MM.1S (cell line): ENCODE data around the gene HBA1.
"Not testable (repeated sequence)": the region's sequence is repeated elsewhere in the genome, so short reads cannot be mapped to it uniquely, and the experiment has no call there.

Experiments
- DNase-seq: peaks from one replicate; pipeline ENCODE4 v3.0.0-alpha.2; 2015
- H2AFZ ChIP-seq: fragments of 300-600 bp; sonication (generic); 2 replicates; pipeline ENCODE4 v1.6.0; 2016; ENCODE audit warnings: antibody characterized with exemption, low read length
- H3F3A ChIP-seq: fragments of 300-600 bp; sonication (generic); 2 replicates; pipeline ENCODE4 v1.6.1; 2016; ENCODE audit warnings: mild to moderate bottlenecking, antibody characterized with exemption, low read length, moderate library complexity, mixed read lengths; ENCODE audit not compliant: insufficient read depth
- H3K27ac ChIP-seq: fragments of 300-600 bp; sonication (generic); 2 replicates; pipeline ENCODE4 v1.5.1; 2016; ENCODE audit warnings: mild to moderate bottlenecking, low read length
- H3K27me3 ChIP-seq: fragments of 300-600 bp; sonication (generic); replicated peaks from 2 replicates; pipeline ENCODE4 v1.6.0; 2016; ENCODE audit warnings: low read length; ENCODE audit not compliant: insufficient read depth
- H3K36me3 ChIP-seq: fragments of 300-600 bp; sonication (generic); replicated peaks from 2 replicates; pipeline ENCODE4 v1.6.1; 2016; ENCODE audit warnings: mild to moderate bottlenecking, low read length, mixed read lengths; ENCODE audit not compliant: insufficient read depth
- H3K4me1 ChIP-seq: fragments of 300-600 bp; sonication (generic); 2 replicates; pipeline ENCODE4 v1.6.1; 2016; ENCODE audit warnings: low read length, mixed read lengths
- H3K4me2 ChIP-seq: fragments of 300-600 bp; sonication (generic); 2 replicates; pipeline ENCODE4 v1.6.0; 2016; ENCODE audit warnings: low read depth, low read length
- H3K4me3 ChIP-seq: fragments of 300-600 bp; sonication (generic); 2 replicates; pipeline ENCODE4 v1.5.1; 2016; ENCODE audit warnings: low read length, mixed read lengths
- H3K79me2 ChIP-seq: fragments of 300-600 bp; sonication (generic); 2 replicates; pipeline ENCODE4 v1.6.1; 2016; ENCODE audit warnings: mixed run types, low read length, mixed read lengths
- H3K9ac ChIP-seq: fragments of 300-600 bp; sonication (generic); 2 replicates; pipeline ENCODE4 v1.6.1; 2016; ENCODE audit warnings: low read length, mixed read lengths
- H3K9me2 ChIP-seq: fragments of 300-600 bp; sonication (generic); replicated peaks from 2 replicates; pipeline ENCODE4 v1.6.1; 2016; ENCODE audit warnings: mild to moderate bottlenecking, low read length, mixed read lengths; ENCODE audit not compliant: insufficient read depth
- H3K9me3 ChIP-seq: fragments of 300-600 bp; sonication (generic); replicated peaks from 2 replicates; pipeline ENCODE4 v1.6.1; 2016; ENCODE audit warnings: mild to moderate bottlenecking, low read length, mixed read lengths; ENCODE audit not compliant: insufficient read depth
- H4K20me1 ChIP-seq: fragments of 300-600 bp; sonication (generic); 2 replicates; pipeline ENCODE4 v1.6.1; 2016; ENCODE audit warnings: mild to moderate bottlenecking, low read length, moderate library complexity, mixed read lengths; ENCODE audit not compliant: insufficient read depth
- CTCF ChIP-seq: fragments of 300-600 bp; sonication (generic); IDR thresholded peaks from 2 replicates; pipeline ENCODE4 v1.5.1; 2016; ENCODE audit warnings: antibody characterized with exemption, low read length, mixed read lengths
- EZH2 ChIP-seq: fragments of 300-600 bp; sonication (generic); optimal IDR thresholded peaks from 2 replicates; pipeline ENCODE3; 2017; ENCODE audit warnings: low read depth, mild to moderate bottlenecking, antibody characterized with exemption, low read length, mixed read lengths
- EZH2phosphoT487 ChIP-seq: fragments of 300-600 bp; sonication (generic); IDR thresholded peaks from 2 replicates; pipeline ENCODE4 v1.6.1; 2018; ENCODE audit warnings: antibody characterized with exemption, low read length

The HBA1 gene

GRCh38 chr16:170788-171187 lies 5.7 kb upstream of the HBA1 start:
- H3K27me3 ChIP-seq, result peaks cover 36% of the 10 kb centered on the region
- H3K4me1 ChIP-seq, result no peaks in the 10 kb centered on the region
- H3K9ac ChIP-seq, result no peak overlapping the region
- H2AFZ ChIP-seq, result no peak overlapping the region
- H3K27ac ChIP-seq, result no peak overlapping the region
- H3K9me2 ChIP-seq, result no peaks in the 10 kb centered on the region
- no peaks in the 10 kb centered on the region for H3K79me2 ChIP-seq
- H3K36me3 ChIP-seq, result no peaks in the 10 kb centered on the region
- H3K4me2 ChIP-seq, result no peak overlapping the region
- no peaks in the 10 kb centered on the region for H4K20me1 ChIP-seq
- no peaks in the 10 kb centered on the region for H3K9me3 ChIP-seq
- H3F3A ChIP-seq, result no peaks in the 10 kb centered on the region
- no peak for TF ChIP-seq EZH2phosphoT487
- no peak for TF ChIP-seq EZH2
- no peak for TF ChIP-seq CTCF
- DNase-seq, result no peak
- no peak overlapping the region for H3K4me3 ChIP-seq

- H3K9me2 ChIP-seq, H3K36me3 ChIP-seq, H2AFZ ChIP-seq, H3K4me1 ChIP-seq, H3K27ac ChIP-seq, H3K4me3 ChIP-seq, DNase-seq, H3F3A ChIP-seq, H3K9me3 ChIP-seq, H3K4me2 ChIP-seq, H3K79me2 ChIP-seq, H3K9ac ChIP-seq, H4K20me1 ChIP-seq: not testable (repeated sequence)
- H3K27me3 ChIP-seq, result peaks cover 22% of the 10 kb centered on the region
Measured at GRCh38 chr16:172374-172941, 4.0 kb upstream of the HBA1 start, which contains the start of gene HBA2. HBA2 (plus strand) TSS chr16:172876; CDS start chr16:172913, 37 bp downstream.

GRCh38 chr16:173211-173854 lies 3.1 kb upstream of the HBA1 start:
- not testable (repeated sequence) for H3K79me2 ChIP-seq, H2AFZ ChIP-seq, H4K20me1 ChIP-seq, H3K36me3 ChIP-seq, H3K4me2 ChIP-seq, H3F3A ChIP-seq, DNase-seq, H3K4me1 ChIP-seq, H3K4me3 ChIP-seq, H3K9me2 ChIP-seq, H3K9me3 ChIP-seq, H3K9ac ChIP-seq, H3K27ac ChIP-seq
- H3K27me3 ChIP-seq, result peaks cover 24% of the 10 kb centered on the region

- H3K4me3 ChIP-seq, H4K20me1 ChIP-seq, H3F3A ChIP-seq, H3K9me2 ChIP-seq, H3K9me3 ChIP-seq, H3K27ac ChIP-seq, H2AFZ ChIP-seq, H3K36me3 ChIP-seq, H3K4me2 ChIP-seq, H3K9ac ChIP-seq, DNase-seq, H3K79me2 ChIP-seq, H3K4me1 ChIP-seq: not testable (repeated sequence)
- H3K27me3 ChIP-seq, result peaks cover 29% of the 10 kb centered on the region
Measured at GRCh38 chr16:173928-174769, 2.3 kb upstream of the HBA1 start.
